H9 (cell line): ENCODE data around the gene GRAMD1B. TPM values are rescaled to one million over a fixed set of nuclear protein-coding genes. Genes with fewer than 3 reads are reported as not detected.

ENCODE experiments used
- DNase-seq: peaks from one replicate; pipeline ENCODE4 v3.0.0-alpha.2; 2017
- H2AFZ ChIP-seq: one replicate; pipeline ENCODE4 v1.6.1; 2013; ENCODE audit warnings: mild to moderate bottlenecking, low read length, control low read depth, moderate library complexity
- H2AK5ac ChIP-seq: 2 replicates; pipeline ENCODE4 v1.6.1; 2013; ENCODE audit warnings: low read length, control low read depth, mixed read lengths; ENCODE audit not compliant: insufficient read length
- H2BK120ac ChIP-seq: one replicate; pipeline ENCODE4 v1.6.1; 2013; ENCODE audit warnings: low read depth, mild to moderate bottlenecking, low read length, control low read depth, inconsistent platforms; ENCODE audit not compliant: poor library complexity, severe bottlenecking
- H2BK12ac ChIP-seq: 2 replicates; pipeline ENCODE4 v1.6.1; 2013; ENCODE audit warnings: low read length, control low read depth, mixed read lengths, low read depth; ENCODE audit not compliant: insufficient read length
- H2BK15ac ChIP-seq: 2 replicates; pipeline ENCODE4 v1.6.1; 2013; ENCODE audit warnings: low read depth, low read length, control low read depth
- H2BK20ac ChIP-seq: one replicate; pipeline ENCODE4 v1.6.1; 2013; ENCODE audit warnings: low read depth, mild to moderate bottlenecking, low read length, control low read depth, inconsistent platforms; ENCODE audit not compliant: poor library complexity, severe bottlenecking
- H2BK5ac ChIP-seq: 2 replicates; pipeline ENCODE4 v1.6.1; 2013; ENCODE audit warnings: low read length, control low read depth, mixed read lengths; ENCODE audit not compliant: insufficient read length
- H3K14ac ChIP-seq: 2 replicates; pipeline ENCODE4 v1.6.1; 2013; ENCODE audit warnings: low read length, control low read depth; ENCODE audit not compliant: insufficient read depth
- H3K18ac ChIP-seq: 2 replicates; pipeline ENCODE4 v1.6.1; 2013; ENCODE audit warnings: low read depth, mild to moderate bottlenecking, mixed read lengths, low read length, control low read depth; ENCODE audit not compliant: insufficient read length
- H3K23ac ChIP-seq: 2 replicates; pipeline ENCODE4 v1.6.1; 2013; ENCODE audit warnings: low read length, control low read depth, mixed read lengths, low read depth; ENCODE audit not compliant: insufficient read length
- H3K23me2 ChIP-seq: 2 replicates; pipeline ENCODE4 v1.6.1; 2013; ENCODE audit warnings: low read depth, mild to moderate bottlenecking, mixed read lengths, low read length, control low read depth; ENCODE audit not compliant: insufficient read length, poor library complexity, severe bottlenecking
- H3K27ac ChIP-seq: 2 replicates; pipeline ENCODE4 v1.5.1; 2013; ENCODE audit warnings: low read length, control low read depth, mixed read lengths, low read depth; ENCODE audit not compliant: insufficient read length
- H3K27me3 ChIP-seq: 2 replicates; pipeline ENCODE4 v1.6.1; 2013; ENCODE audit warnings: low read length, control low read depth, inconsistent platforms; ENCODE audit not compliant: insufficient read depth
- H3K4ac ChIP-seq: 2 replicates; pipeline ENCODE4 v1.6.1; 2013; ENCODE audit warnings: low read depth, mild to moderate bottlenecking, control low read depth, inconsistent platforms, low read length, moderate library complexity
- H3K4me1 ChIP-seq: 2 replicates; pipeline ENCODE4 v1.6.1; 2013; ENCODE audit warnings: low read length, control low read depth, inconsistent platforms; ENCODE audit not compliant: insufficient read depth
- H3K4me2 ChIP-seq: 2 replicates; pipeline ENCODE4 v1.6.1; 2013; ENCODE audit warnings: low read length, control low read depth, mixed read lengths; ENCODE audit not compliant: insufficient read length, insufficient read depth
- H3K56ac ChIP-seq: 2 replicates; pipeline ENCODE4 v1.6.1; 2013; ENCODE audit warnings: low read depth, mild to moderate bottlenecking, mixed read lengths, low read length, control low read depth; ENCODE audit not compliant: insufficient read length
- H3K79me1 ChIP-seq: 2 replicates; pipeline ENCODE4 v1.6.1; 2013; ENCODE audit warnings: low read depth, mild to moderate bottlenecking, moderate library complexity, low read length, control low read depth, inconsistent platforms; ENCODE audit not compliant: insufficient read depth, poor library complexity, severe bottlenecking
- H3K79me2 ChIP-seq: 2 replicates; pipeline ENCODE4 v1.6.1; 2013; ENCODE audit warnings: low read length, control low read depth, inconsistent platforms; ENCODE audit not compliant: insufficient read depth
- H3K9ac ChIP-seq: 2 replicates; pipeline ENCODE4 v1.6.1; 2013; ENCODE audit warnings: low read length, control low read depth, mixed read lengths; ENCODE audit not compliant: insufficient read length; ENCODE audit errors: extremely low read depth
- H3K9me3 ChIP-seq: one replicate; pipeline ENCODE4 v1.6.1; 2013; ENCODE audit warnings: low read depth, low read length, inconsistent platforms; ENCODE audit not compliant: control insufficient read depth
- H3T11ph ChIP-seq: one replicate; pipeline ENCODE4 v1.6.1; 2013; ENCODE audit warnings: mild to moderate bottlenecking, low read length, control low read depth, inconsistent platforms
- H4K20me1 ChIP-seq: one replicate; pipeline ENCODE4 v1.6.1; 2013; ENCODE audit not compliant: control insufficient read depth, insufficient read length, insufficient read depth
- H4K5ac ChIP-seq: 2 replicates; pipeline ENCODE4 v1.6.1; 2013; ENCODE audit warnings: low read depth, mild to moderate bottlenecking, mixed read lengths, low read length, control low read depth; ENCODE audit not compliant: insufficient read length
- H4K8ac ChIP-seq: replicated peaks from 2 replicates; pipeline ENCODE4 v1.6.1; 2013; ENCODE audit warnings: low read length, control low read depth, mixed read lengths, low read depth; ENCODE audit not compliant: insufficient read length
- H4K91ac ChIP-seq: 2 replicates; pipeline ENCODE4 v1.6.1; 2013; ENCODE audit warnings: low read depth, mild to moderate bottlenecking, moderate library complexity, mixed read lengths, low read length, control low read depth; ENCODE audit not compliant: insufficient read length
- H3K27ac Mint-ChIP-seq, 3 experiments: 2 replicates in 2 of 3; 3 replicates in 1 of 3; pipeline ENCODE4 v1.8.0; 2020 to 2021; ENCODE audit warnings: mixed read lengths in 3 of 3, mild to moderate bottlenecking in 1 of 3, moderate library complexity in 1 of 3
- H3K27me3 Mint-ChIP-seq: 2 replicates; pipeline ENCODE4 v1.8.0; 2021; ENCODE audit warnings: low read depth, mild to moderate bottlenecking, moderate library complexity, mixed read lengths
- H3K36me3 Mint-ChIP-seq, 3 experiments: 2 replicates in 2 of 3; 3 replicates in 1 of 3; pipeline ENCODE4 v1.8.0; 2020 to 2021; ENCODE audit warnings: low read depth in 3 of 3, mixed read lengths in 3 of 3; ENCODE audit not compliant: insufficient read depth in 1 of 3
- H3K4me1 Mint-ChIP-seq, 2 experiments: 2 replicates each; pipeline ENCODE4 v1.8.0; 2020; ENCODE audit warnings: mixed read lengths in 2 of 2
- H3K4me3 Mint-ChIP-seq, 2 experiments: 2 replicates in 1 of 2; 3 replicates in 1 of 2; pipeline ENCODE4 v1.8.0; 2020 to 2021; ENCODE audit warnings: mild to moderate bottlenecking in 2 of 2, mixed read lengths in 2 of 2, moderate library complexity in 1 of 2
- H3K9me3 Mint-ChIP-seq, 2 experiments: 2 replicates in 1 of 2; 3 replicates in 1 of 2; pipeline ENCODE4 v1.8.0; 2020; ENCODE audit warnings: mild to moderate bottlenecking in 2 of 2, mixed read lengths in 2 of 2, moderate library complexity in 1 of 2
- WGBS: extraction: QIAGEN DNeasy Blood & Tissue Kit; methylation state at CpG from one replicate; pipeline ENCODE4 v1.1.7; 2013; ENCODE audit warnings: missing lambda C conversion rate, low lambda C conversion rate, mixed read lengths; ENCODE audit not compliant: insufficient read length; ENCODE audit errors: extremely low coverage; 5-methylcytosine and 5-hydroxymethylcytosine counted together
- total RNA-seq: library from RNA; stranded (reverse); gene quantifications from 2 replicates; pipeline ENCODE4 v1.2.1, GENCODE V29; 2021
- TF ChIP-seq, protein P1 (sequence below): fragments of 200-600 bp; sonication (generic); conservative IDR thresholded peaks from 3 replicates; pipeline ENCODE4 v1.8.0; 2021; ENCODE audit warnings: antibody characterized with exemption, mild to moderate bottlenecking

Gene GRAMD1B
- total RNA-seq, 1 experiment from 2014 or later = 25.9 TPM

DNA sequence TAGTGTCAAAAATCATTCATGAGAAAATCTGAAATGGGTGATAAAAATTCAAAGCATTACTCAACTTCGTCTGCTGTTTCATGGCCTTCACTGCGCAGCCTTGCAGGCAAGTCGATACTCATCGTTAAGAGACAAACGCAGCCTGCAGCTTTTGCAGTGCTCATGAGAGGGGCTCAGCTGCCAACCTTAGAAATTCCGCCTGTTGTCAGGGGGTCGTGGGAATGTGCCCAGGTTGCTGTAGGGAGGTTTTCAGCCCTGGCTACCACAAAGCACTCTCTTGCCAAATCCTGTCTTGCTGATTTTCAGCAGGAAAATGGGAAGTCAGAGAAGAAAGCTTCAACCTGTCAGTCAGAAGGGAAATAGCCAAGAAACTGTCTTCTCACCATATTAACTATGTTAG, 25.4 kb upstream of the GRAMD1B start:
- Histone ChIP-seq H3K9me3 (no peaks in the 10 kb centered on the region), H3T11ph (no peak overlapping the region), H3K79me2 (no peaks in the 10 kb centered on the region), H4K91ac (no peak overlapping the region), H3K23ac (no peak overlapping the region), H3K4me1 (peaks cover 5% of the 10 kb centered on the region; the same call in 1 of the 2 replicates), H3K27ac (no peak overlapping the region), H2BK20ac (no peak overlapping the region), H2BK12ac (no peak overlapping the region), H4K20me1 (no peaks in the 10 kb centered on the region), H3K9ac (no peak overlapping the region), H3K4me2 (no peak overlapping the region), H3K79me1 (no peaks in the 10 kb centered on the region), H3K23me2 (no peaks in the 10 kb centered on the region), H2AK5ac (no peak overlapping the region), H2BK120ac (no peak overlapping the region), H3K56ac (no peak overlapping the region), H2BK5ac (no peak overlapping the region), H3K27me3 (no peaks in the 10 kb centered on the region; the same call in 1 of the 2 replicates), H4K8ac (no peak overlapping the region), H2AFZ (no peak overlapping the region), H3K18ac (no peak overlapping the region), H3K4ac (no peak overlapping the region), H2BK15ac (no peak overlapping the region), H4K5ac (no peak overlapping the region), H3K14ac (no peak overlapping the region)
- peaks cover 40 to 45% of the 10 kb centered on the region in 2 experiments for H3K4me1 Mint-ChIP-seq
- DNase-seq = no peak
- TF ChIP-seq, protein P1, sequence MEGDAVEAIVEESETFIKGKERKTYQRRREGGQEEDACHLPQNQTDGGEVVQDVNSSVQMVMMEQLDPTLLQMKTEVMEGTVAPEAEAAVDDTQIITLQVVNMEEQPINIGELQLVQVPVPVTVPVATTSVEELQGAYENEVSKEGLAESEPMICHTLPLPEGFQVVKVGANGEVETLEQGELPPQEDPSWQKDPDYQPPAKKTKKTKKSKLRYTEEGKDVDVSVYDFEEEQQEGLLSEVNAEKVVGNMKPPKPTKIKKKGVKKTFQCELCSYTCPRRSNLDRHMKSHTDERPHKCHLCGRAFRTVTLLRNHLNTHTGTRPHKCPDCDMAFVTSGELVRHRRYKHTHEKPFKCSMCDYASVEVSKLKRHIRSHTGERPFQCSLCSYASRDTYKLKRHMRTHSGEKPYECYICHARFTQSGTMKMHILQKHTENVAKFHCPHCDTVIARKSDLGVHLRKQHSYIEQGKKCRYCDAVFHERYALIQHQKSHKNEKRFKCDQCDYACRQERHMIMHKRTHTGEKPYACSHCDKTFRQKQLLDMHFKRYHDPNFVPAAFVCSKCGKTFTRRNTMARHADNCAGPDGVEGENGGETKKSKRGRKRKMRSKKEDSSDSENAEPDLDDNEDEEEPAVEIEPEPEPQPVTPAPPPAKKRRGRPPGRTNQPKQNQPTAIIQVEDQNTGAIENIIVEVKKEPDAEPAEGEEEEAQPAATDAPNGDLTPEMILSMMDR = no peak
- no peak overlapping the region for H3K27ac Mint-ChIP-seq
- no peaks in the 10 kb centered on the region; a peak in 2 of 5 replicates for H3K9me3 Mint-ChIP-seq
- no peak overlapping the region for H3K4me3 Mint-ChIP-seq
- peaks cover 83% of the 10 kb centered on the region for H3K27me3 Mint-ChIP-seq
- H3K36me3 Mint-ChIP-seq = no peaks in the 10 kb centered on the region
- WGBS = no CpG with 5 or more reads among the region's 7 CpGs
